HG03159 (cell line): Measurements from ENCODE around the gene COG5.

Experiments
- ATAC-seq: cut with Tn5 transposase; IDR thresholded peaks from one replicate; pipeline ENCODE4 v1.9.1; 2021; ENCODE audit warnings: mild to moderate bottlenecking, moderate library complexity; ENCODE audit not compliant: unreplicated experiment

Gene COG5

DNA sequence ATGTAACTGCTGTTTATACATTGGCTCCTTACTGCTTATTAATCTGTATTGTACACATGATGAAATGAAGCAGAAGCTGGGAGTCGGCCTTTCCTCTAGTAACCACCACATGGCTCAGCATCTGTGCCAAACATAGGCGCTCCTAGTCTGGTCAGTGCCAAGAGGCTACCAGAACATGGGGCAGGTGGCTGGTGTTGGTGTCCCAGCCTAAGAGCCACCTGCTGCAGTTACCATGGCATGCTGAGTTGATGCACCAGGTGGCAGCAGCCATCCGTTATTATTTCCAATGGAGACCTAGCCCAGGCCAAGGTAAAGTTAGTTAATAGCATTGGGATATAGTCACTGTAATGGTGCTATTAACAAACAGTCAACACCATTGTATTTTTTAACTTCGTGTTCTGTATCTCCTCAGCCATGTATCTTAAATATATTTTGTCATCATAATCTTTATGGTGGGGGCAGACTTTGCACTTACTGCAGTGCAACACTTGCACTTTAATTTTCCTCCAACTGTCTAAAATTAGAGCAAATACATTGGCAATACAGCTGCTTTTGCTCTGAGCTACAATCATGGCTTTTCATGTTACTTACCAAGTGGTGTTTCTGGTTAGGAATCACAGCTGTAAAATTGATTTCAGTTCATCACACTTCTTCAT is 361.8 kb downstream of the COG5 start:
- ATAC-seq = peak; percentile 62

DNA sequence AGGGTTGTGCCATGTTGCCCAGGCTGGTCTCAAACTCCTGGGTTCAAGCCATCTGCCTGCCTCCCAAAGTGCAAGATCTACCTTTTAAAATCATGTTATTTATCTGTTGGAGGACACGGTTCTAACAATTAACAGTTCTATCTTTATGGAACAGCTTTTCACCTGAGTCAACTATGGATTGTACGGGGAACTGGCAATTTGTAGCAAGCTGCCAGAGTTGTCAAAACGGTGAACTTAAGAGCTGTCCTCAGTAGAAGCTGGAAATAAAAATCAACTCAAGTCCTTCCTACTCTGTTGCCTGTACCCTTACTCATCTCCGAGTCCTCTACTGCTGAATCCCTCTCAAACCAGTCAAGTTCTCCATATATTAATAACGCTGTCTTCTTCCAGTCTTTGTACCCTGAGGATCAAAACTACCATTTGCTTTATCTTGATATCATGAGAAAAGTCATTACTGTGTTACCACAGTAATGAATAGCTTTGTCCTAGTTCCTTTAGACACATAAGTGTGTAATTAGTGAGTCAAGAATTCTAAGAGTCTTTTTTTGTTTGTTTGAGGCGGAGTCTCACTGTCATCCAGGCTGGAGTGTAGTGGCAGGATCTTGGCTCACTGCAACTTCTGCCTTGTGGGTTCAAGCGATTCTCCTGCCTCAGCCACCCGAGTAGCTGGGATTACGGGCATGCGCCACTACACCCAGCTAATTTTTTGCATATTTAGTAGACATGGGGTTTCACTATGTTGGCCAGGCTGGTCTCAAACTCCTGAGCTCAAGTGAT is 366.7 kb downstream of the COG5 start:
- no peak for ATAC-seq

GRCh38 chr7:107194052-107194451 is 369.7 kb downstream of the COG5 start:
- no peak for ATAC-seq

DNA sequence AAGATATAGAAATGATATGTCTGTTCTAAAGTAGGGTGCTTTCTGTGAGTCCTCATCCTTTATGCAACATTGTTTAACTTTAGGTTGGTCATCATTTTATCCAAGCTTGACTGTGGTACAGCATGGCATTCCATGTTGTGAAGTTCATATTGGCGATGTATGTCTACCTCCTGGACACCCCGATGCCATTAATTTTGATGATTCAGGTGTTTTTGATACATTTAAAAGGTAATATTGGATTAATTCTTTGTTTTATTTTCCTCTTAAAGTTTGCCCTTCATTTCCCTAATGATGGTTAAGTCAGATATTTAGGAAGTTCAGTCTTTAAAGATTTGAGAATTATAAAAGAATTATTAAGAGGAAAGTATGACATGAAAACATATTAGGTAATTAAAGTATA is 373.6 kb downstream of the COG5 start:
- no peak for ATAC-seq

GRCh38 chr7:107187774-107188173 is 375.9 kb downstream of the COG5 start:
- ATAC-seq = no peak

GRCh38 chr7:107186240-107186639 is 377.5 kb downstream of the COG5 start:
- no peak for ATAC-seq

DNA sequence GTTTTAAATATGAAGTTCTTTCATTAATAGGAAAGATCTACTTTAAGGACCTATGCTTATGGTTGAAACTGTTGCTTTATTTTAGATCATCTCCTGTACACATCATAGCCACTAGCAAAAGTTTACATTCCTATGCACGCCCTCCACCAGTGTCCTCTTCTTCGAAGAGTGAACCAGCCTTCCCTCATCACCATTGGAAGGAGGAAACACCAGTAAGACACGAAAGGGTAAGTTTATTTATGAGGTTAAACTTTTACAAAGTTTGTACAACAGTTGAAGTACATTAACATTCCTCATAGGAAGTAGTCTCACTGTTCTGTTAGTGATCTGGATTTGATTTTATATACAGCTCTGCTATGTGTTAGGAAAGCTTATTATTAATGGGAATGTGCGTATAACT is 378.0 kb downstream of the COG5 start:
- no peak for ATAC-seq

DNA sequence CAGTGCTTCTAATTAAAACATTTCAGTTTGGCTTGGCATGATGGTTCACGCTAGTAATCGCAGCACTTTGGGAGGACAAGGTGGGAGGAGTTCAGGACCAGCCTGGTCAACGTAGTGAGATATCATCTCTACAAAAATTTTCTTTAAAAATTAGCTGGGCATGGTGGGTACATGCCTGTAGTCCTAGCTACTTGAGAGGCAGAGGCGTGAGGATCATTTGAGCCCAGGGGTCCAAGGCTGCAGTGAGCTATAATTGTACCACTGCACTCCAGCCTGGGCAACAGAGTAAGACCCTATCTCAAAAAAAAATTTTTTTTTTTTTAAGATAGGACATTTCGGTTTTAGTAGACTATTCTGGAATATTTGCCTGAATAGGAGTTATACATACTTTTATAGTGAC is 382.5 kb downstream of the COG5 start:
- ATAC-seq = no peak

- ATAC-seq = no peak
Observed at GRCh38 chr7:107180378-107180777, 383.3 kb downstream of the COG5 start.

- no peak for ATAC-seq
Observed at GRCh38 chr7:107179326-107180164, 384.2 kb downstream of the COG5 start.

DNA sequence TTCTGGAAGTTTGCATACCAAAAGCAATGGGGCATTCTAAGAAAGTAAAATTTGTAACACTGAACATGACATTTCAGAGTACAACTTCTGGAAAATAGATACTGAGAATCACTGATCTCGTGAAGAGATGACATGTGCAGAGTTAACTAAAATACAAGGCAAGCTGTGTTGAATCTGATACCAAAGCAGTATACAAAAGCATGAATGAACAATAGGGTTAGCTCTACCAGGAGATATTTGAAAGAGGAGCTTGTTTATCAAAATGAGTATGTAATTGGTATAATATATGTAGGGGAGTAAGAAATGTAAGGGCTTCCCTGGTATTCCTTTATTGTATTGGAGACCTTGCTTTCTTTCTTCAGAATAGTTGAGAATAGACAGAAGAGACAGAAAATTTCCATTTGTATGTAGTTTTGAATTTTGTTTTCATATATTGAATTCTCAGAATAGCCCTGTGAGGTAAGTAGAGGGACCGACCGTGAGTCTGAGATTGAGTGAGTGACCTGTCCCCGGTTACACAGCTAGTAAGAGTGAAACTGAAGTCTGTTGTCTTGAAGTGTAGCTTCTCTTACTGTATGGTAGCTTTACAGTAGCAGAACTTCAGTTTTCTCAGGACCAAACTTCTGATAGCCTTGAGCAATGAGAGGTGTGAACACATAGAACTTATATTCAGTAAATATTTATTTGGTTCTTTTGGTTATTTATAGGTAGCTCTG is 389.9 kb downstream of the COG5 start:
- peak; percentile 42 for ATAC-seq

- no peak for ATAC-seq
Observed at GRCh38 chr7:107173191-107173590, 390.5 kb downstream of the COG5 start.

- no peak for ATAC-seq
Observed at GRCh38 chr7:107172276-107173032, 391.3 kb downstream of the COG5 start.

- no peak for ATAC-seq
Observed at GRCh38 chr7:107171496-107171895, 392.2 kb downstream of the COG5 start.

GRCh38 chr7:107170051-107170915 is 393.4 kb downstream of the COG5 start:
- no peak for ATAC-seq

- ATAC-seq = peak; percentile 15
Observed at GRCh38 chr7:107169120-107170050, 394.3 kb downstream of the COG5 start.

GRCh38 chr7:107168233-107169119 is 395.2 kb downstream of the COG5 start, which contains the start of gene HBP1:
Gene HBP1 (plus strand): TSS chr7:107169003. CDS start chr7:107179894, 10,891 bp downstream.
- ATAC-seq = peak; percentile 87
